Esophagus muscularis mucosa (tissue), 4 donors: ENCODE data around the gene PCBP1. TPM values are rescaled to one million over a fixed set of nuclear protein-coding genes. Genes with fewer than 3 reads are reported as not detected.
A peak's percentile ranks its signal among the peaks of the same experiment; 100 is the strongest.

ENCODE experiments used
- DNase-seq: peaks from one replicate; pipeline ENCODE4 v3.0.0-alpha.2; 2017; ENCODE audit errors: extremely low spot score
- H3K27ac ChIP-seq, 4 donors: fragments of 200-600 bp; sonication (generic); replicated peaks in 1 of 4; 1 replicate in 3 of 4; 2 replicates in 1 of 4; pipeline ENCODE4 v1.5.1; 2016 to 2019; ENCODE audit warnings: mild to moderate bottlenecking in 1 of 4
- H3K27me3 ChIP-seq, 4 donors: fragments of 200-600 bp; sonication (generic); one replicate each; pipeline versions ENCODE4 v1.5.1 to v1.6.0; 2016 to 2019
- H3K36me3 ChIP-seq, 4 donors: fragments of 200-600 bp; sonication (generic); one replicate each; pipeline ENCODE4 v1.5.1; 2016 to 2019
- H3K4me1 ChIP-seq, 4 donors: fragments of 200-600 bp; sonication (generic); one replicate each; pipeline ENCODE4 v1.5.1; 2016 to 2019
- H3K4me3 ChIP-seq, 4 donors: fragments of 200-600 bp; sonication (generic); 1 replicate in 2 of 4; 2 replicates in 2 of 4; pipeline ENCODE4 v1.5.1; 2016 to 2019; ENCODE audit warnings: mild to moderate bottlenecking in 4 of 4, moderate library complexity in 1 of 4
- H3K9me3 ChIP-seq, 4 donors: fragments of 200-600 bp; sonication (generic); 1 replicate in 3 of 4; 2 replicates in 1 of 4; pipeline ENCODE4 v1.5.1; 2016 to 2019
- CTCF ChIP-seq, 3 experiments: fragments of 200-600 bp in 2 of 3; fragments of 450-650 bp in 1 of 3; sonication (generic) in 2 of 3; IDR thresholded peaks; one replicate each; pipeline ENCODE4 v1.5.1; 2017 to 2019; ENCODE audit warnings: antibody characterized with exemption in 3 of 3, mild to moderate bottlenecking in 2 of 3, moderate library complexity in 1 of 3
- EP300 ChIP-seq: sonication (generic); formaldehyde crosslinking; IDR thresholded peaks from one replicate; pipeline ENCODE4 v1.6.1; 2017; ENCODE audit warnings: antibody characterized with exemption
- POLR2A ChIP-seq: fragments of 450-650 bp; IDR thresholded peaks from one replicate; pipeline ENCODE4 v1.6.1; 2017; ENCODE audit warnings: antibody characterized with exemption, moderate library complexity, mild to moderate bottlenecking, low read depth
- POLR2AphosphoS5 ChIP-seq, 2 donors: sonication (generic); formaldehyde crosslinking; IDR thresholded peaks; one replicate each; pipeline ENCODE4 v1.6.1; 2017; ENCODE audit warnings: antibody characterized with exemption in 2 of 2
- WGBS: methylation state at CpG from one replicate; pipeline ENCODE4 v1.1.5; 2018; 5-methylcytosine and 5-hydroxymethylcytosine counted together
- intact Hi-C: fragments of 100-400 bp; cut with DNase I; formaldehyde crosslinking; loops from one replicate; pipeline ENCODE4 v1.15.1; 2023
- total RNA-seq, 4 donors: library from RNA; depleted of rRNA; stranded (reverse); fragments of >200 nt; gene quantifications; one replicate each; pipeline versions ENCODE4 v1.1.0 to v1.2.1, GENCODE V29; 2016

The PCBP1 gene
- total RNA-seq, 4 donors from 2014 or later: 156 to 220 (median 189) TPM

- H3K36me3 ChIP-seq: peaks cover 0 to 5% (median 0%) of the 10 kb centered on the region in 4 donors
- no peak for TF ChIP-seq POLR2A
- TF ChIP-seq POLR2AphosphoS5 (IDR thresholded peaks at IDR 0.05): no peak
- no peak for TF ChIP-seq EP300
- no peak for TF ChIP-seq CTCF (IDR thresholded peaks at IDR 0.05)
- H3K4me1 ChIP-seq: peaks cover 18 to 42% (median 36%) of the 10 kb centered on the region in 4 donors
- H3K27me3 ChIP-seq: no peaks in the 10 kb centered on the region
- intact Hi-C loops: no loop called here
- no peaks in the 10 kb centered on the region for H3K9me3 ChIP-seq
- no peak for DNase-seq
- 96% methylated on average over 5 of the region's 5 CpGs for WGBS
- peak overlapping the region in 1 of 4 donors; percentile 4 for H3K4me3 ChIP-seq
- H3K27ac ChIP-seq: peak overlapping the region; percentile 71 to 82 (median 78)
Observed at GRCh38 chr2:70094171-70094977, 7.1 kb downstream of the PCBP1 start.

- intact Hi-C loops: no loop called here
- peaks cover 15 to 34% (median 28%) of the 10 kb centered on the region in 4 donors for H3K4me1 ChIP-seq
- WGBS: 37% methylated on average over 5 of the region's 5 CpGs
Observed at GRCh38 chr2:70094978-70095719, 7.9 kb downstream of the PCBP1 start.

GRCh38 chr2:70095720-70096670 lies 8.7 kb downstream of the PCBP1 start:
- Histone ChIP-seq H3K27ac (peak overlapping the region; percentile 71 to 82 (median 78)), H3K4me1 (peaks cover 15 to 27% (median 21%) of the 10 kb centered on the region in 4 donors), H3K27me3 (no peaks in the 10 kb centered on the region), H3K4me3 (peak overlapping the region in 1 of 4 donors; percentile 2), H3K36me3 (no peaks in the 10 kb centered on the region), H3K9me3 (no peaks in the 10 kb centered on the region)
- intact Hi-C loops: no loop called here
- DNase-seq: no peak
- TF ChIP-seq POLR2A (no peak), CTCF (IDR thresholded peaks at IDR 0.05) (no peak), POLR2AphosphoS5 (IDR thresholded peaks at IDR 0.05) (no peak), EP300 (no peak)
- WGBS: 91% methylated on average over 16 of the region's 16 CpGs

More at GRCh38 chr2:70094978-70095719, 7.9 kb downstream of the PCBP1 start:
- no peaks in the 10 kb centered on the region for H3K27me3 ChIP-seq
- peak overlapping the region; percentile 71 to 82 (median 78) for H3K27ac ChIP-seq
- no peak for DNase-seq
- H3K36me3 ChIP-seq: no peaks in the 10 kb centered on the region
- H3K9me3 ChIP-seq: no peaks in the 10 kb centered on the region
- TF ChIP-seq EP300 (no peak), CTCF (IDR thresholded peaks at IDR 0.05) (no peak), POLR2A (no peak), POLR2AphosphoS5 (IDR thresholded peaks at IDR 0.05) (peak; percentile 66 to 79)
- H3K4me3 ChIP-seq: peak overlapping the region in 2 of 4 donors; percentile 2 to 4

- intact Hi-C loops: no loop called here
- no peaks in the 10 kb centered on the region for H3K9me3 ChIP-seq
- DNase-seq: no peak
- no peaks in the 10 kb centered on the region for H3K36me3 ChIP-seq
- no peak for TF ChIP-seq POLR2A
- no peak for TF ChIP-seq POLR2AphosphoS5 (IDR thresholded peaks at IDR 0.05)
- no peak for TF ChIP-seq EP300
- TF ChIP-seq CTCF (IDR thresholded peaks at IDR 0.05): no peak
- no peaks in the 10 kb centered on the region for H3K27me3 ChIP-seq
- no peak overlapping the region for H3K4me3 ChIP-seq
- WGBS: 90% methylated on average over 4 of the region's 4 CpGs
- H3K4me1 ChIP-seq: peaks cover 15 to 23% (median 20%) of the 10 kb centered on the region in 4 donors
- no peak overlapping the region for H3K27ac ChIP-seq
Observed at GRCh38 chr2:70098032-70098431, 10.8 kb downstream of the PCBP1 start.
